Left ventricle myocardium inferior (tissue), 1 donor: ENCODE results near the gene AUTS2. TPM values are rescaled to one million over a fixed set of nuclear protein-coding genes. Genes with fewer than 3 reads are reported as not detected.

ENCODE experiments used
- DNase-seq: peaks from one replicate; pipeline ENCODE4 v3.0.0-alpha.2; 2020
- H3K27ac ChIP-seq: fragments of 200-600 bp; replicated peaks from 2 replicates; pipeline ENCODE4 v1.8.0; 2021
- H3K27me3 ChIP-seq: fragments of 200-600 bp; 2 replicates; pipeline ENCODE4 v1.8.0; 2021; ENCODE audit warnings: low read depth
- H3K36me3 ChIP-seq: fragments of 200-600 bp; 2 replicates; pipeline ENCODE4 v1.8.0; 2021
- H3K4me1 ChIP-seq: fragments of 200-600 bp; 2 replicates; pipeline ENCODE4 v1.8.0; 2021
- H3K4me3 ChIP-seq: fragments of 200-600 bp; 2 replicates; pipeline ENCODE4 v1.8.0; 2021; ENCODE audit warnings: mild to moderate bottlenecking, moderate library complexity
- H3K9me3 ChIP-seq: fragments of 200-600 bp; replicated peaks from 2 replicates; pipeline ENCODE4 v1.8.0; 2021
- CTCF ChIP-seq: fragments of 200-600 bp; IDR thresholded peaks from 2 replicates; pipeline ENCODE4 v1.8.0; 2021; ENCODE audit warnings: antibody characterized with exemption, mild to moderate bottlenecking, borderline replicate concordance
- intact Hi-C: fragments of 100-400 bp; cut with micrococcal nuclease; formaldehyde crosslinking; loops from one replicate; pipeline ENCODE4 v1.11.0; 2022
- total RNA-seq: library from RNA; stranded (reverse); fragmentation: NEBNext Ultra II Directional; extraction: Animal tissue kit (Norgen Biotek cat#: 25700); gene quantifications from one replicate; pipeline ENCODE4 v1.2.1, GENCODE V29; 2021
- donor health status: DM: no; HTN: yes; CAD: no; lungs with severe emphysema.

AUTS2 gene
- total RNA-seq, 1 donor from 2014 or later: 10.5 TPM

GRCh38 chr7:70785427-70785826, 1187.2 kb downstream of the AUTS2 start:
- intact Hi-C loops: no loop called here
- Histone ChIP-seq H3K27me3 (no peaks in the 10 kb centered on the region), H3K27ac (no peak overlapping the region), H3K9me3 (no peaks in the 10 kb centered on the region), H3K36me3 (peaks cover 82% of the 10 kb centered on the region), H3K4me3 (no peak overlapping the region), H3K4me1 (no peaks in the 10 kb centered on the region)
- no peak for DNase-seq
- TF ChIP-seq CTCF: no peak

GRCh38 chr7:70786076-70786475, 1187.8 kb downstream of the AUTS2 start:
- TF ChIP-seq CTCF: no peak
- Histone ChIP-seq H3K4me3 (no peak overlapping the region), H3K9me3 (no peaks in the 10 kb centered on the region), H3K36me3 (peaks cover 87% of the 10 kb centered on the region), H3K27ac (no peak overlapping the region), H3K27me3 (no peaks in the 10 kb centered on the region), H3K4me1 (no peaks in the 10 kb centered on the region)
- intact Hi-C loops: no loop called here
- no peak for DNase-seq

GRCh38 chr7:70787286-70787685, 1189.0 kb downstream of the AUTS2 start:
- no peak overlapping the region for H3K4me3 ChIP-seq

GRCh38 chr7:70787771-70788170, 1189.5 kb downstream of the AUTS2 start:
- H3K27ac ChIP-seq: no peak overlapping the region
- H3K9me3 ChIP-seq: no peaks in the 10 kb centered on the region
- no peaks in the 10 kb centered on the region for H3K4me1 ChIP-seq
- H3K27me3 ChIP-seq: no peaks in the 10 kb centered on the region
- DNase-seq: no peak
- intact Hi-C loops: no loop called here
- no peak for TF ChIP-seq CTCF
- H3K36me3 ChIP-seq: peaks cover 81% of the 10 kb centered on the region
- no peak overlapping the region for H3K4me3 ChIP-seq

More at GRCh38 chr7:70787286-70787685, 1189.0 kb downstream of the AUTS2 start:
- Histone ChIP-seq H3K36me3 (peaks cover 86% of the 10 kb centered on the region), H3K27ac (no peak overlapping the region), H3K27me3 (no peaks in the 10 kb centered on the region), H3K9me3 (no peaks in the 10 kb centered on the region), H3K4me1 (no peaks in the 10 kb centered on the region)
- no peak for DNase-seq
- TF ChIP-seq CTCF: no peak
- intact Hi-C loops: no loop called here

GRCh38 chr7:70788276-70788675, 1190.0 kb downstream of the AUTS2 start:
- no peak for DNase-seq
- Histone ChIP-seq H3K4me3 (no peak overlapping the region), H3K4me1 (no peaks in the 10 kb centered on the region), H3K27me3 (no peaks in the 10 kb centered on the region), H3K27ac (no peak overlapping the region), H3K9me3 (no peaks in the 10 kb centered on the region), H3K36me3 (peaks cover 76% of the 10 kb centered on the region)
- no peak for TF ChIP-seq CTCF
- intact Hi-C loops: no loop called here
